Astrocyte (in vitro differentiated cells and primary cell): ENCODE data around the gene IGF1R.

Experiments used
- CTCF ChIP-seq: IDR thresholded peaks from 2 replicates; pipeline ENCODE4 v1.5.1; 2011; ENCODE audit warnings: low read depth, mild to moderate bottlenecking, inconsistent platforms, low read length, moderate library complexity; ENCODE audit not compliant: insufficient read depth
- EZH2 ChIP-seq: IDR thresholded peaks from 2 replicates; pipeline ENCODE4 v1.6.1; 2012; ENCODE audit warnings: mild to moderate bottlenecking, low read length, inconsistent platforms; ENCODE audit not compliant: insufficient read depth

- TF ChIP-seq CTCF (no peak), EZH2 (no peak)
Measured at GRCh38 chr15:98970799-98971198, 322.5 kb downstream of the IGF1R start.
